ENCODE results near the gene FBN3.

The FBN3 gene

GRCh38 chr19:8081569-8082550, 67.5 kb downstream of the FBN3 start:
- no peaks in the 10 kb centered on the region for H3K4me1 ChIP-seq (ENCODE audit: insufficient read depth, low read length)
- H3K27ac ChIP-seq (ENCODE audit: low read length): no peak overlapping the region
- H3K27me3 ChIP-seq (ENCODE audit: insufficient read depth, low read length): no peaks in the 10 kb centered on the region
- H3K36me3 ChIP-seq (ENCODE audit: insufficient read depth, low read depth, low read length): peaks cover 5% of the 10 kb centered on the region
- H3K9me3 ChIP-seq (ENCODE audit: insufficient read depth, low read depth, low read length): no peaks in the 10 kb centered on the region
- no peak overlapping the region for H3K4me3 ChIP-seq (ENCODE audit: low read length)
- no peak overlapping the region for H3K9ac ChIP-seq (ENCODE audit: low read depth, low read length)

DNA sequence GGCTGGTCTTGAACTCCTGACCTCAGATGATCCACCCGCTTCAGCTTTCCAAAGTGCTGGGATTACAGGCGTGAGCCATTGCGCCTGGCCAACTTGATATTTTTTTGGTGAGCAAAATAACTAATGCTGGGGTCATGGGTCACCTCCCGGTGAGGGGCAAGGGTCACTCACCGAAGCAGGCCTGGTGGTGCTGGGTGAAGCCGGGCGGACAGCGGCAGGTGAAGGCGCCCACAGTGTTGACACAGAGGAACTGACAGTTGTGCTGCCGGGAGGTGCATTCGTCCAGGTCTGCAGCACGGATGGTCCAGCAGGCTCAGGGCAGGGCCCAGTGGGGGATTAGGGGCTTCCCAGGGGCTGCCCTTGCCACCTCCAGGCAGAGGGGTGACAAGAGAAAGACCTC, 68.6 kb downstream of the FBN3 start:
- H3K9ac ChIP-seq (ENCODE audit: low read depth, low read length): no peak overlapping the region
- peaks cover 3% of the 10 kb centered on the region; the same call in 1 of the 2 replicates for H3K36me3 ChIP-seq (ENCODE audit: insufficient read depth, low read depth, low read length)
- no peaks in the 10 kb centered on the region for H3K27me3 ChIP-seq (ENCODE audit: insufficient read depth, low read length)
- no peak overlapping the region for H3K27ac ChIP-seq (ENCODE audit: low read length)
- no peaks in the 10 kb centered on the region for H3K9me3 ChIP-seq (ENCODE audit: insufficient read depth, low read depth, low read length)
- H3K4me1 ChIP-seq (ENCODE audit: insufficient read depth, low read length): no peaks in the 10 kb centered on the region
- H3K4me3 ChIP-seq (ENCODE audit: low read length): no peak overlapping the region

DNA sequence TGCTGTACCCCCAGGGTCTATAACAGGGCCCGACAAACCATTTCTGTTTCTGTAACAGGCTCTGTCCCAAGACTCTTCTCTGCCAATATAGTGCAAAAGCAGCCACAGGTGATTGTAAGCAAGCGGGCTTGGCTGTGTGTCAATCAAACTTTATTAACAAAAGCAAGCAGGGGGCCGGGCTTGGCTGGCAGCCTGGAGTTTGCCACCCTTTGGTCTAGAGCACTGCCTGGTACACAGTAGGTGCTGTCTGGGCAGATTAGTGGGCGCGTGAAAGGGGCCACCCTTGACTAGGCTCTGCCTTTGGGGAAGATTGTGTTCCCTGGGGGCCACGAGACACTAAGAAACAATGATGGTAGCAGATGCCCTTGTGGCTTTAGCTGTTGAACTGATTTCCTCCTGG, 69.4 kb downstream of the FBN3 start:
- H3K27me3 ChIP-seq (ENCODE audit: insufficient read depth, low read length): no peaks in the 10 kb centered on the region
- H3K27ac ChIP-seq (ENCODE audit: low read length): no peak overlapping the region
- H3K4me3 ChIP-seq (ENCODE audit: low read length): no peak overlapping the region
- no peak overlapping the region for H3K9ac ChIP-seq (ENCODE audit: low read depth, low read length)
- peaks cover 10% of the 10 kb centered on the region for H3K36me3 ChIP-seq (ENCODE audit: insufficient read depth, low read depth, low read length)
- H3K4me1 ChIP-seq (ENCODE audit: insufficient read depth, low read length): no peaks in the 10 kb centered on the region
- H3K9me3 ChIP-seq (ENCODE audit: insufficient read depth, low read depth, low read length): no peaks in the 10 kb centered on the region

DNA sequence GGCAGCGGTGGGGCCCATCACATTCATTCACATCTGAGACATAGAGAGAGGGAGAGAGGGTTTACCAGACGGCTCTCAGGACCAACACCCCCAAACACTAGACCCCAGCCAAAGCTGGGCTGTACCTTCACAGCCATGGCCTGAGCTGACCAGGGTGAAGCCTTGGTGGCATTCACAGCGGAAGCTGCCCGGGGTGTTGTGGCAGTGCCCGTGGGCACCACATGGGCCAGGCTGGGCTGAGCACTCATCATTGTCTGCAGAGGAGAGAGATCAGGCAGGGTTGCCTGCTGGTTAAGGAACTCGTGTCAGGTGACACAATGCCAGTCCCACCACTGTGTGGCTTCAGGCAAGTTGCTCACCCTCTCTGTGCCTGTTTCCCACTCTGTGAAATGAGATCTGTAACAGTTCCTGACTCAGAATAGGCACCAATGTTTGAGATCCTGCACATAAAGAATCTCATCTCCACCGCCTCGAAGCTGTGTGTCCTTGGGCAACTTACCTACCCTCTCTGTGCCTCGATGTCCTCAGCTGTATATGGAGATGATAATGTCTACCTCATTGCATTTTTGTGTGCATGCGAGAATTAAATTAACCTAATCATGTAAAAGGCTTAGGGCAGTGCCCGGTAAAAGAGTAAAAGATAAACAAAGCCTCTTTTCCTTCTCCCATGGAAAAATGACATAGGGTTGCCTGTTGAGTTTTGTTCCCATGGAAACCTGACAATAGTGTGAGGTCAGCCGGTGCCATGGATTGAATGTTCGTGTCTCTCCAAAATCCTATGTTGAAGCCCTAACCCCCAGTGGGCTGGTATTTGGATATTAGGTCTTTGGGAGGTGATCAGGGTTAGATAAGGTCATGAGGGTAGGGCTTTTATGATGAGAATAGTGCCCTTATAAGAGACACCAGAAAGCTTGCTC, 74.0 kb downstream of the FBN3 start:
- Histone ChIP-seq H3K27me3 (ENCODE audit: insufficient read depth, low read length) (no peaks in the 10 kb centered on the region), H3K36me3 (ENCODE audit: insufficient read depth, low read depth, low read length) (peaks cover 23% of the 10 kb centered on the region), H3K4me1 (ENCODE audit: insufficient read depth, low read length) (no peaks in the 10 kb centered on the region), H3K9ac (ENCODE audit: low read depth, low read length) (no peak overlapping the region), H3K27ac (ENCODE audit: low read length) (no peak overlapping the region), H3K9me3 (ENCODE audit: insufficient read depth, low read depth, low read length) (peaks cover 5% of the 10 kb centered on the region; the same call in 1 of the 2 replicates), H3K4me3 (ENCODE audit: low read length) (no peak overlapping the region)

DNA sequence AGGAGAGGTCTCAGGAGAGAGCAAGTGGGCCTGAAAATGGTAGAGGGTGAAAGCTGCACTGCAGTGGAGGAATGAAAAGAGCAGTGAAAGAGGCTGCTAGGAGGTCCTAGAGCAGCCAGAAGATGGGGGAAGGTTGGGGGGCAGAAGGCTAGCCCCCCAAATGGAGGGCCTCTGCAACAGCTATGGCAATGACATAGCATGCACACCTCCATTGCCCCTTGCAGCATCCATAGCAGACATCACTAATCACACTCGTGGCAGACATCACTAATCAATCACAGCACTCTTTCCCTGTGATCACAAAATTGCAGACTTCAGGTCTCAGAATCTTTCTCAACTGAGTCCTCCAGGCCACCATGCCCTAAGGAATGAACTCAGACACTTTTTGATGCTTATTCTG, 74.9 kb downstream of the FBN3 start:
- H3K9ac ChIP-seq (ENCODE audit: low read depth, low read length): no peak overlapping the region
- no peak overlapping the region for H3K4me3 ChIP-seq (ENCODE audit: low read length)
- H3K9me3 ChIP-seq (ENCODE audit: insufficient read depth, low read depth, low read length): peaks cover 13% of the 10 kb centered on the region; the same call in 1 of the 2 replicates
- no peaks in the 10 kb centered on the region for H3K27me3 ChIP-seq (ENCODE audit: insufficient read depth, low read length)
- H3K36me3 ChIP-seq (ENCODE audit: insufficient read depth, low read depth, low read length): peaks cover 23% of the 10 kb centered on the region
- no peak overlapping the region for H3K27ac ChIP-seq (ENCODE audit: low read length)
- no peaks in the 10 kb centered on the region for H3K4me1 ChIP-seq (ENCODE audit: insufficient read depth, low read length)

- Histone ChIP-seq H3K9ac (ENCODE audit: low read depth, low read length) (no peak overlapping the region), H3K27ac (ENCODE audit: low read length) (no peak overlapping the region), H3K27me3 (ENCODE audit: insufficient read depth, low read length) (no peaks in the 10 kb centered on the region), H3K4me1 (ENCODE audit: insufficient read depth, low read length) (no peaks in the 10 kb centered on the region), H3K9me3 (ENCODE audit: insufficient read depth, low read depth, low read length) (peaks cover 18% of the 10 kb centered on the region; the same call in 1 of the 2 replicates), H3K36me3 (ENCODE audit: insufficient read depth, low read depth, low read length) (peaks cover 23% of the 10 kb centered on the region), H3K4me3 (ENCODE audit: low read length) (no peak overlapping the region)
These were observed 77.5 kb downstream of the FBN3 start for GRCh38 chr19:8071912-8072311.

GRCh38 chr19:8069096-8069973, 80.1 kb downstream of the FBN3 start:
- Histone ChIP-seq H3K27me3 (ENCODE audit: insufficient read depth, low read length) (no peaks in the 10 kb centered on the region), H3K9ac (ENCODE audit: low read depth, low read length) (no peak overlapping the region), H3K4me3 (ENCODE audit: low read length) (no peak overlapping the region), H3K4me1 (ENCODE audit: insufficient read depth, low read length) (no peaks in the 10 kb centered on the region), H3K36me3 (ENCODE audit: insufficient read depth, low read depth, low read length) (peaks cover 8% of the 10 kb centered on the region), H3K27ac (ENCODE audit: low read length) (no peak overlapping the region), H3K9me3 (ENCODE audit: insufficient read depth, low read depth, low read length) (peaks cover 15% of the 10 kb centered on the region; the same call in 1 of the 2 replicates)

DNA sequence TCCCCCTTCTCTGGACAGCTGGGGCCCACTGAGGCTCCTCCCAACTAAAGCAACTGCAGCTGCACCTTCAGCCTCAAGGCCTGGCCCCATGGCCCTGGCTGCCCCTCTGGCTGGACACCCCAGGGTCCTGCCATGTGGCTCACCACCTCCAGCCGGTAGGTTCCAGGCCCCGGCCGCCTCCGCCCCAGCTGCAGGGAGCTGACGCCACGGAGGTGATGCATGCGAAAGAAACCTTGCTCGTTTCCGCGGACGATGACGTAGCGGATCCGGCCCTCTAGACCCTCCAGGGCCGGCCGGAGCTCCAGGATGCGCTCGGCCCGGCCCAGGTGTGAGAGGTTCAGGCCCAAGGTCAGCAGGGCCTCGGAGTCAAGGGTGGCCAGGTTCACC, 83.5 kb downstream of the FBN3 start:
- no peaks in the 10 kb centered on the region for H3K36me3 ChIP-seq (ENCODE audit: insufficient read depth, low read depth, low read length)
- H3K27me3 ChIP-seq (ENCODE audit: insufficient read depth, low read length): no peaks in the 10 kb centered on the region
- H3K4me3 ChIP-seq (ENCODE audit: low read length): no peak overlapping the region
- no peak overlapping the region for H3K27ac ChIP-seq (ENCODE audit: low read length)
- H3K9me3 ChIP-seq (ENCODE audit: insufficient read depth, low read depth, low read length): peaks cover 14% of the 10 kb centered on the region; the same call in 1 of the 2 replicates
- H3K9ac ChIP-seq (ENCODE audit: low read depth, low read length): no peak overlapping the region
- no peaks in the 10 kb centered on the region for H3K4me1 ChIP-seq (ENCODE audit: insufficient read depth, low read length)

- Histone ChIP-seq H3K27ac (ENCODE audit: low read length) (no peak overlapping the region), H3K4me3 (ENCODE audit: low read length) (no peak overlapping the region), H3K9ac (ENCODE audit: low read depth, low read length) (no peak overlapping the region), H3K27me3 (ENCODE audit: insufficient read depth, low read length) (no peaks in the 10 kb centered on the region), H3K36me3 (ENCODE audit: insufficient read depth, low read depth, low read length) (no peaks in the 10 kb centered on the region), H3K9me3 (ENCODE audit: insufficient read depth, low read depth, low read length) (peaks cover 12% of the 10 kb centered on the region; the same call in 1 of the 2 replicates), H3K4me1 (ENCODE audit: insufficient read depth, low read length) (no peaks in the 10 kb centered on the region)
These were observed 84.2 kb downstream of the FBN3 start for GRCh38 chr19:8064911-8065874.

- H3K9ac ChIP-seq (ENCODE audit: low read depth, low read length): no peak overlapping the region
These were observed 91.7 kb downstream of the FBN3 start for GRCh38 chr19:8057545-8058270.

More at GRCh38 chr19:8057545-8058270, 91.7 kb downstream of the FBN3 start:
- no peak overlapping the region for H3K4me3 ChIP-seq (ENCODE audit: low read length)
- no peaks in the 10 kb centered on the region for H3K4me1 ChIP-seq (ENCODE audit: insufficient read depth, low read length)
- no peaks in the 10 kb centered on the region for H3K36me3 ChIP-seq (ENCODE audit: insufficient read depth, low read depth, low read length)
- no peaks in the 10 kb centered on the region for H3K9me3 ChIP-seq (ENCODE audit: insufficient read depth, low read depth, low read length)
- H3K27ac ChIP-seq (ENCODE audit: low read length): no peak overlapping the region
- no peaks in the 10 kb centered on the region for H3K27me3 ChIP-seq (ENCODE audit: insufficient read depth, low read length)

All from iPS-20b (cell line).